Endothelial cell of umbilical vein (primary cell): ENCODE measurements around the gene ZMIZ1. TPM values are rescaled to one million over a fixed set of nuclear protein-coding genes. Genes with fewer than 3 reads are reported as not detected.

Source experiments
- BruUV-seq: library from RNA; stranded (reverse); fragments of 400-500 nt; replicated peaks from 2 replicates; lab custom pipeline; 2021; lab: Mats Ljungman, UMichigan
- CTCF ChIA-PET: fragments of 300-600, 350-600 bp; sonication (Branson Sonifier 250); formaldehyde crosslinking; loops from one replicate; lab custom pipeline; 2021; ENCODE audit warnings: antibody characterized with exemption, inconsistent platforms; lab: Charles Lee
- POLR2A ChIA-PET: fragments of 300-600, 350-600 bp; sonication (Branson Sonifier 250); formaldehyde crosslinking; loops from one replicate; lab custom pipeline; 2021; ENCODE audit warnings: antibody characterized with exemption, inconsistent platforms; lab: Charles Lee
- DNase-seq: peaks from one replicate; pipeline ENCODE4 v3.0.0-alpha.2; 2011; ENCODE audit warnings: low read depth, low spot score
- FAIRE-seq: peaks from 2 replicates; lab custom pipeline; 2011; peaks lifted over from hg19 to GRCh38; lab: Jason Lieb, UNC
- H2AFZ ChIP-seq: 2 replicates; pipeline ENCODE4 v1.6.0; 2012; ENCODE audit warnings: low read depth, low read length, control low read depth, inconsistent platforms
- H3K27ac ChIP-seq: 2 replicates; pipeline ENCODE4 v1.5.1; 2011; ENCODE audit warnings: low read depth, mild to moderate bottlenecking, control low read depth, low read length, moderate library complexity; ENCODE audit not compliant: insufficient read depth
- H3K27me3 ChIP-seq, 2 experiments: 2 replicates each; pipeline versions ENCODE4 v1.6.0 to v1.6.1; 2011; ENCODE audit warnings: low read length in 2 of 2, mixed read lengths in 1 of 2; ENCODE audit not compliant: control insufficient read depth in 2 of 2, insufficient read depth in 2 of 2
- H3K36me3 ChIP-seq, 2 experiments: 2 replicates in 1 of 2; 3 replicates in 1 of 2; pipeline ENCODE4 v1.5.1; 2011; ENCODE audit warnings: low read length in 2 of 2, mild to moderate bottlenecking in 1 of 2, moderate library complexity in 1 of 2; ENCODE audit not compliant: control insufficient read depth in 2 of 2, insufficient read depth in 2 of 2; ENCODE audit errors: extremely low read depth in 1 of 2
- H3K4me1 ChIP-seq: 3 replicates; pipeline ENCODE4 v1.5.1; 2011; ENCODE audit warnings: mild to moderate bottlenecking, low read length; ENCODE audit not compliant: control insufficient read depth, insufficient read depth; ENCODE audit errors: extremely low read depth
- H3K4me2 ChIP-seq: 2 replicates; pipeline ENCODE4 v1.6.1; 2011; ENCODE audit warnings: low read length, control low read depth, mixed read lengths; ENCODE audit not compliant: insufficient read depth
- H3K4me3 ChIP-seq, 3 experiments: fragments of 200-600 bp in 1 of 3; sonication (generic), shearing (Covaris generic) in 1 of 3; replicated peaks in 1 of 3; 2 replicates each; pipeline ENCODE4 v1.5.1; 2011 to 2016; ENCODE audit warnings: control low read depth in 3 of 3, low read length in 3 of 3, mild to moderate bottlenecking in 2 of 3, inconsistent platforms in 1 of 3, low read depth in 1 of 3, moderate library complexity in 1 of 3; ENCODE audit not compliant: insufficient read depth in 1 of 3
- H3K79me2 ChIP-seq: 2 replicates; pipeline ENCODE4 v1.6.0; 2012; ENCODE audit warnings: low read length, inconsistent platforms; ENCODE audit not compliant: control insufficient read depth, insufficient read depth
- H3K9ac ChIP-seq: replicated peaks from 2 replicates; pipeline ENCODE3; 2011; ENCODE audit warnings: low read length, control low read depth; ENCODE audit not compliant: insufficient read depth; ENCODE audit errors: extremely low read depth
- H3K9me1 ChIP-seq: replicated peaks from 3 replicates; pipeline ENCODE4 v1.6.0; 2011; ENCODE audit warnings: mild to moderate bottlenecking, low read length; ENCODE audit not compliant: control insufficient read depth, insufficient read depth; ENCODE audit errors: extremely low read depth
- H3K9me3 ChIP-seq: replicated peaks from 2 replicates; pipeline ENCODE4 v1.5.1; 2012; ENCODE audit warnings: low read length, inconsistent platforms; ENCODE audit not compliant: control insufficient read depth, insufficient read depth
- H4K20me1 ChIP-seq: replicated peaks from 2 replicates; pipeline ENCODE3; 2011; ENCODE audit warnings: mild to moderate bottlenecking, low read length; ENCODE audit not compliant: control insufficient read depth, insufficient read depth; ENCODE audit errors: extremely low read depth
- EZH2 ChIP-seq: IDR thresholded peaks from 2 replicates; pipeline ENCODE4 v1.6.1; 2012; ENCODE audit warnings: borderline replicate concordance, low read depth, mild to moderate bottlenecking, moderate library complexity, low read length, inconsistent platforms; ENCODE audit not compliant: severe bottlenecking
- FOS ChIP-seq: IDR thresholded peaks from 2 replicates; pipeline ENCODE4 v1.6.1; 2011; ENCODE audit warnings: mild to moderate bottlenecking, low read length, moderate library complexity, borderline replicate concordance; ENCODE audit not compliant: insufficient read depth
- GATA2 ChIP-seq: IDR thresholded peaks from 2 replicates; pipeline ENCODE4 v1.7.0; 2011; ENCODE audit warnings: low read depth, mild to moderate bottlenecking, moderate library complexity, mixed read lengths, low read length; ENCODE audit not compliant: insufficient read length, insufficient read depth
- JUN ChIP-seq: IDR thresholded peaks from 2 replicates; pipeline ENCODE4 v1.6.1; 2011; ENCODE audit warnings: borderline replicate concordance, low read depth; ENCODE audit not compliant: insufficient read length, insufficient read depth
- MAX ChIP-seq: IDR thresholded peaks from 2 replicates; pipeline ENCODE4 v1.6.1; 2011; ENCODE audit not compliant: insufficient read depth, insufficient read length
- MYC ChIP-seq: IDR thresholded peaks from one replicate; pipeline ENCODE4 v1.6.1; 2011; ENCODE audit warnings: mild to moderate bottlenecking, low read depth, low read length
- POLR2A ChIP-seq: IDR thresholded peaks from 2 replicates; pipeline ENCODE4 v1.6.1; 2012; ENCODE audit warnings: low read depth, mild to moderate bottlenecking, control low read depth, low read length
- POLR2AphosphoS5 ChIP-seq: IDR thresholded peaks from 2 replicates; pipeline ENCODE4 v1.6.1; 2012; ENCODE audit warnings: low read depth, mild to moderate bottlenecking, control low read depth, low read length, moderate library complexity; ENCODE audit not compliant: insufficient read depth
- dilution Hi-C: fragments of 300-500 bp; cut with MboI; formaldehyde crosslinking; loops from one replicate; pipeline ENCODE4 v1.15.0; 2019; ENCODE audit warnings: low sequenced_read_pairs; ENCODE audit not compliant: extremely low pct_ligation_motif_present
- intact Hi-C: fragments of 100-400 bp; cut with micrococcal nuclease; formaldehyde crosslinking; loops from one replicate; pipeline ENCODE4 v1.10.0; 2022
- polyA plus RNA-seq, 4 experiments: library from polyadenylated mRNA; depleted of rRNA in 3 of 4; stranded (reverse) in 3 of 4; unstranded in 1 of 4; fragments of >200 nt; gene quantifications; 2 replicates each; pipeline versions ENCODE4 v1.2.1 to v1.2.3, GENCODE V29; 2011 to 2012; ENCODE audit warnings: missing spikeins in 1 of 4
- total RNA-seq: library from RNA; stranded (reverse); gene quantifications from 2 replicates; pipeline ENCODE4 v1.2.3, GENCODE V29; 2021
- TF ChIP-seq, protein P1 (sequence below), 2 donors: IDR thresholded peaks; 1 replicate in 1 of 2; 2 replicates in 1 of 2; pipeline ENCODE4 v1.5.1; 2011; ENCODE audit warnings: low read length in 2 of 2, mild to moderate bottlenecking in 2 of 2, moderate library complexity in 2 of 2, control low read depth in 1 of 2, inconsistent platforms in 1 of 2, low read depth in 1 of 2; ENCODE audit not compliant: insufficient read depth in 1 of 2; ENCODE audit errors: extremely low read depth in 1 of 2

Gene ZMIZ1
- total and polyA plus RNA-seq, 2 donors (not counting 3 experiments of a cell fraction or from before 2014, with no cell fraction given) = 12.5 to 46.7 TPM

DNA sequence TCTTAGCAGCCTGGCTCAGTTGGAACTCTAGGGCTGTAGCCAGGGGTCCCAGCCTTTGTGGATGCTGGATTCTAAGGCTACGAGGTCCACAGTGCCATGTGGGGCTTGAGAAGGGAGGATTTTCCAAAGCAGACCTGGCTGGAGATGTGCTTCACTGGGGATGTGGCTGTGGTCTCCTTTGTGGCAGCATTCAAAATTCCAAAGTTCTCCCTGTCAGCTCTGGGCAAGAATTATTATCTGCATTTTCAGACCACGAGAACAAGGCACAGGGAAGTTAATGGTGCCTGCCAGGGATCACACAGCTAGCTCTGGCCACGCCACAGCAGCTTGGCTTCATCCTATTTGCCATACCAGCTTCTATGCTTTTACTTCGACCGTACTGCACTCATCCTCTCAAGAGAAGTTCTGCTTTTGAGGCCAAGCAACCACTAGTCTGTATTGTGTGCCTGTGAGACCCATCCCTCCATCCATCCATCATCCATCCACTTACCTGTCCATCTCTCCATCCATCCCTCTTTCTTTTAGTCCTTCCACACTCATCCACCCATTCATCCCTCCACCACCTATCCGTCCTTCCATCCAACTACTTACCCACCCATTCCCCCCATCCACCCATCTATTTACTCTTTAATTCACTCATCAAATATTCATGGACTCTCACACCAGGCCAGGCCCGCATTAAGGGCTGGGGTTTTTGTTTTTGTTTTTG, 71.5 kb downstream of the ZMIZ1 start:
- Histone ChIP-seq H2AFZ (no peak overlapping the region), H3K79me2 (peaks cover 6% of the 10 kb centered on the region), H4K20me1 (no peaks in the 10 kb centered on the region), H3K4me1 (peaks cover 43% of the 10 kb centered on the region), H3K9ac (no peak overlapping the region), H3K4me2 (no peak overlapping the region), H3K9me3 (no peaks in the 10 kb centered on the region), H3K9me1 (no peaks in the 10 kb centered on the region), H3K27ac (no peak overlapping the region), H3K36me3 (peaks cover 0 to 13% of the 10 kb centered on the region in 2 experiments), H3K27me3 (no peaks in the 10 kb centered on the region), H3K4me3 (no peak overlapping the region)
- no TSS peak for BruUV-seq
- intact Hi-C loops (no loop called here), dilution Hi-C loops (no loop called here)
- TF ChIP-seq GATA2 (no peak), MYC (no peak), JUN (no peak), EZH2 (no peak), FOS (no peak), MAX (no peak), POLR2A (no peak), POLR2AphosphoS5 (no peak)
- TF ChIP-seq, protein P1, sequence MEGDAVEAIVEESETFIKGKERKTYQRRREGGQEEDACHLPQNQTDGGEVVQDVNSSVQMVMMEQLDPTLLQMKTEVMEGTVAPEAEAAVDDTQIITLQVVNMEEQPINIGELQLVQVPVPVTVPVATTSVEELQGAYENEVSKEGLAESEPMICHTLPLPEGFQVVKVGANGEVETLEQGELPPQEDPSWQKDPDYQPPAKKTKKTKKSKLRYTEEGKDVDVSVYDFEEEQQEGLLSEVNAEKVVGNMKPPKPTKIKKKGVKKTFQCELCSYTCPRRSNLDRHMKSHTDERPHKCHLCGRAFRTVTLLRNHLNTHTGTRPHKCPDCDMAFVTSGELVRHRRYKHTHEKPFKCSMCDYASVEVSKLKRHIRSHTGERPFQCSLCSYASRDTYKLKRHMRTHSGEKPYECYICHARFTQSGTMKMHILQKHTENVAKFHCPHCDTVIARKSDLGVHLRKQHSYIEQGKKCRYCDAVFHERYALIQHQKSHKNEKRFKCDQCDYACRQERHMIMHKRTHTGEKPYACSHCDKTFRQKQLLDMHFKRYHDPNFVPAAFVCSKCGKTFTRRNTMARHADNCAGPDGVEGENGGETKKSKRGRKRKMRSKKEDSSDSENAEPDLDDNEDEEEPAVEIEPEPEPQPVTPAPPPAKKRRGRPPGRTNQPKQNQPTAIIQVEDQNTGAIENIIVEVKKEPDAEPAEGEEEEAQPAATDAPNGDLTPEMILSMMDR (IDR thresholded peaks at IDR 0.05; ENCODE audit: extremely low read depth in 1 of 2, insufficient read depth in 1 of 2, low read depth in 1 of 2, low read length in 2 of 2) = no peak
- no peak for DNase-seq
- no peak for FAIRE-seq
- ChIA-PET CTCF (no interaction called here), POLR2A (no interaction called here)
